GM12892 (cell line): ENCODE results near the gene CHKA.

ENCODE experiments used
- POLR2A ChIP-seq: IDR thresholded peaks from 2 replicates; pipeline ENCODE4 v1.6.1; 2011; ENCODE audit warnings: low read depth, low read length, control low read depth
- POLR2AphosphoS5 ChIP-seq: IDR thresholded peaks from 2 replicates; pipeline ENCODE4 v1.6.1; 2011; ENCODE audit warnings: low read depth, low read length, control low read depth

GRCh38 chr11:68096962-68097361 lies 24.2 kb downstream of the CHKA start:
- no peak for TF ChIP-seq POLR2A
- TF ChIP-seq POLR2AphosphoS5, result no peak
